ENCODE results near the gene TBX2.

Gene TBX2

DNA sequence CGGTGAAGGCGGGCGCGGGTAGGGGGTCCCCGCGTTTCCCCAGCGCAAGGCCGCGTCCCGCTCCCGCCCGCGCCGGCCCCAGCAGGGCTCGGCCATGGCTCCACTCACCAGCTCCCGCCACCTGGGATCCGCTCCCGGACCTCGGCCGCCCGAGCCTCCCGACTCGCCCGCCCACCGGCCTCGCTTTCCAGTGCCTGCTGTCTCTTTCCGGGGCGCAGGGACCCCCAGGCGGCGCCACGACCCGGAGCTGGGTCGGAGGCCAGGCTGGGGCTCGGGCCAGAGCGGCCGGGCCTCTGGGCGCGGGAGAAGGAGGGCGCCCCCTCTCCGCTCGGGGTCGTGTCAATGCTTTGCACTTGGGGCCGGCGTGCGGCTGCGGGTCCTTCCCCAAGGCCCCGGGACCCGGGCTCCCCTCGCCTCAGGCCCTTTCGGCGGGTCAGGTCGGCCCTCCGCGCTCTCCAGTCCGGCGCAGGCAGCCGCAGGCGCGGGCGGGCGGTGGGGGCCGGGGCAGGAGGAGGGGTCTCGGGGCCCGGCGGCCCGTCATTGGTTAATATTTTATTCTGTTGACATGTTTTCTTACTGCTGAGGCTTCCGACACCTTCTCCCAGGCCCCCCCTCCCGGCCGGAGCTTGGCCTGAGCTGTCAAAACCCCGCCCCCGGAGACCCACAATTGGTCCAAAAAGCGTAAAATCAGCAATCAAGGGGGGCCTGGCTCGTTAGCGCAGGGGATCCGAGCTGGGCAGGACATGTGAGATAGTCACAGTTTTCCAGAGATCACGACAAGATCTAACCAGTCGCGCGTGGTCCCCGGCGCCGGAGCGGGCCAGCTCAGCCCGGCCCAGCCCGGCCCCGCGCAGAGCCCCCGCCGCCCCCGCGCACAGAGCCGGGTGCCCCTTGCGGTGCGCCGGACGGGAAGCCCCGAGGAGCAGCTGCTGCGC lies at the start of gene TBX2:
TBX2 (plus strand) TSS at position 713 of the 935 bp plus-strand sequence. CDS start 334 bp downstream, outside the sequence.
- H3K9me3 ChIP-seq: no peaks in the 10 kb centered on the region
- no peak within 1 kb of the TSS for H3K27ac ChIP-seq
- peaks cover 100% of the 10 kb centered on the region for H3K27me3 ChIP-seq

DNA sequence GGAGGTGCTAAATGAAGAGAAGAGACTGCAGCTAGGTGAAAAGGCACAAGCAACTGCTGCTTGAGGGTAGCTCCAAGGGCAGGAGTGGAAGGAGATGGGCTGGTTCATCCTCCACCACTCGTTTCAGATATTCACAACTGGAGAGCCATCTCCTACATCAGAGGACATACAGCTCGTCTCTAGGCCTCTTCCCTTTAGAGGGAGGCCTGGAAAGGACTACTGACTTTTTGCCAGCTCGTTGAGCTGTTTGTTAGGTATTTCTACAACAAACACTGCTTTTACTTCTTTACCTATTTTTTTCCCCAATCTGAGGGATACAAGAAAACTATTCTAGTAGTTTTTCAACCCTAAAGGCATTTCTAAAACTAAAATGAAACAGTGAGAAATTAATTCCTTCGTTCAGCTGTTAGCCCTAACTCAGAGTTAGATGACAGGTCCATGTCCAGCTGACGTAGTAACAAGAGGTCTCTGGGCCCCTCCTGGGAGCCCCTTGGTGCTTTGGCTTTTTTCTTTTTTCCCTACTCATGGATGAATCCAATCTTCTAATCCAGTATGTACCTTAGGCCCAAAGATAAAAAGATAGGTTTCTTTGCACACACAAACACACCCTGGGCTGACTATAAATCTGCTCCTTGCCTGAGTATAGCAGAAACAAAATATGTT lies 47.8 kb upstream of the TBX2 start:
- no peaks in the 10 kb centered on the region for H3K4me1 ChIP-seq (ENCODE audit: control insufficient read depth in 1 of 2, insufficient read depth in 1 of 2, low read depth in 1 of 2, low read length in 1 of 2)
- H3K27me3 ChIP-seq: no peaks in the 10 kb centered on the region
- H3K27ac ChIP-seq: no peak overlapping the region
- TF ChIP-seq, protein P1, sequence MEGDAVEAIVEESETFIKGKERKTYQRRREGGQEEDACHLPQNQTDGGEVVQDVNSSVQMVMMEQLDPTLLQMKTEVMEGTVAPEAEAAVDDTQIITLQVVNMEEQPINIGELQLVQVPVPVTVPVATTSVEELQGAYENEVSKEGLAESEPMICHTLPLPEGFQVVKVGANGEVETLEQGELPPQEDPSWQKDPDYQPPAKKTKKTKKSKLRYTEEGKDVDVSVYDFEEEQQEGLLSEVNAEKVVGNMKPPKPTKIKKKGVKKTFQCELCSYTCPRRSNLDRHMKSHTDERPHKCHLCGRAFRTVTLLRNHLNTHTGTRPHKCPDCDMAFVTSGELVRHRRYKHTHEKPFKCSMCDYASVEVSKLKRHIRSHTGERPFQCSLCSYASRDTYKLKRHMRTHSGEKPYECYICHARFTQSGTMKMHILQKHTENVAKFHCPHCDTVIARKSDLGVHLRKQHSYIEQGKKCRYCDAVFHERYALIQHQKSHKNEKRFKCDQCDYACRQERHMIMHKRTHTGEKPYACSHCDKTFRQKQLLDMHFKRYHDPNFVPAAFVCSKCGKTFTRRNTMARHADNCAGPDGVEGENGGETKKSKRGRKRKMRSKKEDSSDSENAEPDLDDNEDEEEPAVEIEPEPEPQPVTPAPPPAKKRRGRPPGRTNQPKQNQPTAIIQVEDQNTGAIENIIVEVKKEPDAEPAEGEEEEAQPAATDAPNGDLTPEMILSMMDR (IDR thresholded peaks at IDR 0.05): no peak
- H3K4me3 ChIP-seq (ENCODE audit: low read depth in 1 of 2, low read length in 1 of 2): no peak overlapping the region
- H3K36me3 ChIP-seq: no peaks in the 10 kb centered on the region
- H3K9me3 ChIP-seq: no peaks in the 10 kb centered on the region

More for the DNA sequence above, at the start of gene TBX2:
- no peaks in the 10 kb centered on the region for H3K36me3 ChIP-seq
- peaks cover 27 to 50% of the 10 kb centered on the region in 2 experiments for H3K4me1 ChIP-seq (ENCODE audit: control insufficient read depth in 1 of 2, insufficient read depth in 1 of 2, low read depth in 1 of 2, low read length in 1 of 2)
- H3K4me3 ChIP-seq (ENCODE audit: low read depth in 1 of 2, low read length in 1 of 2): no peak within 1 kb of the TSS
- TF ChIP-seq, protein P1 (IDR thresholded peaks at IDR 0.05): no peak

DNA sequence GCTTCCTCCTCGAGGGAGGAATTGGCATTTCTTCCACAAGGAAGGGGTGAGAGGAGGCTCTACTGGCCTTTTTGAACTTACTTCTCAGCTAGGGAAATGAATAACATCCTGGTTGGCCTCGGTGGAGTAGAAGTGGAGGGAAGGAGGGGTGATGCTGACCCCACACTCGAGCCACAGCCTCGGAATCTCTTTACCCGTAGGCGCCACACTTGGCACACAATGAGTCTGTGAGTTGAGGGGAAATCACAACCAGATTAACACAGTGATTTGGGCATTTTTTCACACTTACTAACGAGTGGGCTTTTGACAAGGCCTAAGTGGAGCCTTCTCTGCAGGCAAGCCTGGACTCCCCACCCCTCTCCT lies 47.3 kb upstream of the TBX2 start:
- no peaks in the 10 kb centered on the region for H3K36me3 ChIP-seq
- no peak overlapping the region for H3K4me3 ChIP-seq (ENCODE audit: low read depth in 1 of 2, low read length in 1 of 2)
- TF ChIP-seq, protein P1 (IDR thresholded peaks at IDR 0.05): no peak
- no peaks in the 10 kb centered on the region for H3K9me3 ChIP-seq
- H3K27me3 ChIP-seq: no peaks in the 10 kb centered on the region
- H3K4me1 ChIP-seq (ENCODE audit: control insufficient read depth in 1 of 2, insufficient read depth in 1 of 2, low read depth in 1 of 2, low read length in 1 of 2): no peaks in the 10 kb centered on the region
- no peak overlapping the region for H3K27ac ChIP-seq

GRCh38 chr17:61352781-61353491 lies 46.7 kb upstream of the TBX2 start:
- TF ChIP-seq, protein P1 (IDR thresholded peaks at IDR 0.05): no peak
- no peaks in the 10 kb centered on the region for H3K36me3 ChIP-seq
- no peaks in the 10 kb centered on the region for H3K27me3 ChIP-seq
- no peaks in the 10 kb centered on the region for H3K9me3 ChIP-seq
- no peaks in the 10 kb centered on the region for H3K4me1 ChIP-seq (ENCODE audit: control insufficient read depth in 1 of 2, insufficient read depth in 1 of 2, low read depth in 1 of 2, low read length in 1 of 2)
- H3K27ac ChIP-seq: no peak overlapping the region
- no peak overlapping the region for H3K4me3 ChIP-seq (ENCODE audit: low read depth in 1 of 2, low read length in 1 of 2)

- H3K36me3 ChIP-seq: no peaks in the 10 kb centered on the region
- H3K27ac ChIP-seq: no peak overlapping the region
- H3K27me3 ChIP-seq: no peaks in the 10 kb centered on the region
- H3K4me3 ChIP-seq (ENCODE audit: low read depth in 1 of 2, low read length in 1 of 2): no peak overlapping the region
- no peaks in the 10 kb centered on the region for H3K9me3 ChIP-seq
- H3K4me1 ChIP-seq (ENCODE audit: control insufficient read depth in 1 of 2, insufficient read depth in 1 of 2, low read depth in 1 of 2, low read length in 1 of 2): no peaks in the 10 kb centered on the region
- TF ChIP-seq, protein P1 (IDR thresholded peaks at IDR 0.05): no peak
These were observed 46.0 kb upstream of the TBX2 start for GRCh38 chr17:61353615-61354014.
